Activated CD4-positive, alpha-beta T cell treated with anti-CD3 and anti-CD28 coated beads for 4 hours (primary cell): Measurements from ENCODE around the gene DIP2C.

Source experiments
- DNase-seq, 2 donors: peaks; one replicate each; pipeline ENCODE4 v3.0.0-alpha.2; 2020

The DIP2C gene

GRCh38 chr10:677038-677437 lies 12.4 kb downstream of the DIP2C start:
- no peak for DNase-seq

GRCh38 chr10:676178-676577 lies 13.3 kb downstream of the DIP2C start:
- DNase-seq: no peak

GRCh38 chr10:675532-675931 lies 13.9 kb downstream of the DIP2C start:
- no peak for DNase-seq

GRCh38 chr10:673492-673891 lies 16.0 kb downstream of the DIP2C start:
- DNase-seq: no peak

- DNase-seq: no peak
Measured at GRCh38 chr10:672992-673391, 16.5 kb downstream of the DIP2C start.

- DNase-seq: no peak
Measured at GRCh38 chr10:672203-672602, 17.3 kb downstream of the DIP2C start.

GRCh38 chr10:670990-671389 lies 18.5 kb downstream of the DIP2C start:
- DNase-seq: no peak

- no peak for DNase-seq
Measured at GRCh38 chr10:670038-670437, 19.4 kb downstream of the DIP2C start.

- no peak for DNase-seq
Measured at GRCh38 chr10:668786-669485, 20.5 kb downstream of the DIP2C start.

GRCh38 chr10:667602-668143 lies 21.8 kb downstream of the DIP2C start:
- DNase-seq: no peak

- DNase-seq: no peak
Measured at GRCh38 chr10:667096-667495, 22.4 kb downstream of the DIP2C start.

- no peak for DNase-seq
Measured at GRCh38 chr10:666237-667012, 23.0 kb downstream of the DIP2C start.

- DNase-seq: no peak
Measured at GRCh38 chr10:665579-666091, 23.8 kb downstream of the DIP2C start.

- DNase-seq: no peak
Measured at GRCh38 chr10:664893-665292, 24.6 kb downstream of the DIP2C start.

GRCh38 chr10:664301-664700 lies 25.2 kb downstream of the DIP2C start:
- DNase-seq: no peak

- no peak for DNase-seq
Measured at GRCh38 chr10:663831-664251, 25.6 kb downstream of the DIP2C start.

- DNase-seq: no peak
Measured at GRCh38 chr10:663466-663751, 26.1 kb downstream of the DIP2C start.

GRCh38 chr10:662686-663465 lies 26.6 kb downstream of the DIP2C start:
- DNase-seq: no peak

GRCh38 chr10:662223-662605 lies 27.3 kb downstream of the DIP2C start:
- DNase-seq: no peak

- no peak for DNase-seq
Measured at GRCh38 chr10:661597-662222, 27.8 kb downstream of the DIP2C start.

GRCh38 chr10:660970-661596 lies 28.4 kb downstream of the DIP2C start:
- DNase-seq: no peak

- no peak for DNase-seq
Measured at GRCh38 chr10:660413-660969, 29.0 kb downstream of the DIP2C start.
